ENCODE measurements around the gene MRPL58.
A peak's percentile ranks its signal among the peaks of the same experiment; 100 is the strongest.

The MRPL58 gene

DNA sequence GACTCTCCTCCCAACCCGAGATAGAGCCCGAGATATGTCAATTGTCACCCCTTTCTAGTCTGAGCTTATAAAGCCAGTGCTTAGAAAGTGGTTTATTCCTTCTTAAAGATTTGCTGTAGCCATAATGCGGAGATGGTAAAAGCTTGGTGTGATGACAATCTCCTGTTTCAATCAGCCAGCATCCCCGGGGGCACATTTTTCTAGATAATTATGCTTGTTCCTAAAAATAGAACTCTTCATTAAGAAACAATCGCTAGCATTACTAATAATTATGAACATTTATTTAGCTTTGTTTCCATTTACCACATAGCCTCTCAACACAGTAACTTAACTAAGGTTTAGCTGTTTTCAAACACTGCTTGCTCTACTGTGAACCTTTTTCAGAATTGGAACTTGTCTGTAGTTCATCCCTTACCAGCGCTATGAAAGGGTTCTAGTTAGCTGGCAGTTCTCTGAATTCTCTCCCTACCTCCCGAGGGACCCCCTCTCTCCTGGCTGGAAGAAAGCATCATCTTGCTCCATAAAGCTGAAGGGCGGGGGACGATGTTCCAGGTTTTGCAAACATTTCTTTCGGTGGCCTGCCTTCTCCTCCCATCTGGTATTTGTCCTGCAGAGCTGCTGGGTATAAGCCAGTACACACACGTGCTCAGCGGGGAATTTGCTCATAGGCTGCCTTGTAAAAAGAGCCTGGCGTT lies 922 bp upstream of the MRPL58 start:
- peak overlapping the region; percentile 83 for H3K27ac ChIP-seq (ENCODE audit: extremely low read depth, low read depth, low read length)

GRCh38 chr17:75012096-75012345 lies 449 bp upstream of the MRPL58 start:
- 0 out of 2 replicates have a peak, but pooled peaks have one; percentile 2 for TF ChIP-seq ZNF146 (tag by site-specific recombination; IDR thresholded peaks at IDR 0.05)
- no peak for TF ChIP-seq OSR2 (tag by site-specific recombination; IDR thresholded peaks at IDR 0.05)
- ChIA-PET POLR2A (interaction anchor here (0.6 to 3.7 kb wide), 25 partner anchors 8 to 394 kb away, joined by 3 to 46 read pairs (median 8); partner anchors contain the start of genes ATP5PD, CDR2L, FDXR and GRB2), CTCF (interaction anchor here (0.7 to 4.3 kb wide), 19 partner anchors 12 to 228 kb away, joined by 3 to 62 read pairs (median 8); partner anchors contain the start of genes CDR2L and NT5C)
- peaks cover 26% of the 10 kb centered on the region for H3K4me1 ChIP-seq (ENCODE audit: control insufficient read depth, insufficient read depth, low read length)
- peak overlapping the region; percentile 81 for H3K4me3 ChIP-seq (ENCODE audit: low read depth, low read length)
- H3K36me3 ChIP-seq (ENCODE audit: control insufficient read depth in 2 of 2, insufficient read depth in 1 of 2, low read length in 2 of 2) = peaks cover 7 to 13% of the 10 kb centered on the region in 2 experiments; a peak in 2 of 3 replicates
- H3K9me3 ChIP-seq (ENCODE audit: control insufficient read depth, insufficient read depth, low read depth, low read length) = no peaks in the 10 kb centered on the region
- peak overlapping the region; percentile 83 for H3K27ac ChIP-seq (ENCODE audit: extremely low read depth, low read depth, low read length)

More for the DNA sequence above, 922 bp upstream of the MRPL58 start:
- Histone ChIP-seq H3K36me3 (ENCODE audit: control insufficient read depth in 2 of 2, insufficient read depth in 1 of 2, low read length in 2 of 2) (peaks cover 4 to 9% of the 10 kb centered on the region in 2 experiments; a peak in 2 of 3 replicates), H3K4me1 (ENCODE audit: control insufficient read depth, insufficient read depth, low read length) (peaks cover 26% of the 10 kb centered on the region), H3K4me3 (ENCODE audit: low read depth, low read length) (no peak overlapping the region), H3K9me3 (ENCODE audit: control insufficient read depth, insufficient read depth, low read depth, low read length) (no peaks in the 10 kb centered on the region)
- ChIA-PET CTCF (interaction anchor here (0.6 to 4.3 kb wide), 24 partner anchors 12 to 429 kb away, joined by 3 to 62 read pairs (median 6); partner anchors contain the start of genes CDR2L, NT5C and OTOP2), POLR2A (interaction anchor here (0.5 to 3.7 kb wide), 23 partner anchors 8 to 768 kb away, joined by 3 to 46 read pairs (median 6); partner anchors contain the start of genes ATP5PD, CDR2L, FDXR and GRB2)
- TF ChIP-seq, protein P1, sequence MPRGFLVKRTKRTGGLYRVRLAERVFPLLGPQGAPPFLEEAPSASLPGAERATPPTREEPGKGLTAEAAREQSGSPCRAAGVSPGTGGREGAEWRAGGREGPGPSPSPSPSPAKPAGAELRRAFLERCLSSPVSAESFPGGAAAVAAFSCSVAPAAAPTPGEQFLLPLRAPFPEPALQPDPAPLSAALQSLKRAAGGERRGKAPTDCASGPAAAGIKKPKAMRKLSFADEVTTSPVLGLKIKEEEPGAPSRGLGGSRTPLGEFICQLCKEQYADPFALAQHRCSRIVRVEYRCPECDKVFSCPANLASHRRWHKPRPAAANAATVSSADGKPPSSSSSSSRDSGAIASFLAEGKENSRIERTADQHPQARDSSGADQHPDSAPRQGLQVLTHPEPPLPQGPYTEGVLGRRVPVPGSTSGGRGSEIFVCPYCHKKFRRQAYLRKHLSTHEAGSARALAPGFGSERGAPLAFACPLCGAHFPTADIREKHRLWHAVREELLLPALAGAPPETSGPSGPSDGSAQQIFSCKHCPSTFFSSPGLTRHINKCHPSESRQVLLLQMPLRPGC (tag by site-specific recombination; IDR thresholded peaks at IDR 0.05) = 0 out of 2 replicates have a peak, but pooled peaks have one; percentile 1
- peak; percentile 9; the same call in 1 of the 2 replicates for TF ChIP-seq ZBTB44 (tag by site-specific recombination; IDR thresholded peaks at IDR 0.05)
- peak; percentile 63; the same call in 1 of the 2 replicates for TF ChIP-seq FEZF1 (tag by site-specific recombination; IDR thresholded peaks at IDR 0.05)
- TF ChIP-seq, protein P2, sequence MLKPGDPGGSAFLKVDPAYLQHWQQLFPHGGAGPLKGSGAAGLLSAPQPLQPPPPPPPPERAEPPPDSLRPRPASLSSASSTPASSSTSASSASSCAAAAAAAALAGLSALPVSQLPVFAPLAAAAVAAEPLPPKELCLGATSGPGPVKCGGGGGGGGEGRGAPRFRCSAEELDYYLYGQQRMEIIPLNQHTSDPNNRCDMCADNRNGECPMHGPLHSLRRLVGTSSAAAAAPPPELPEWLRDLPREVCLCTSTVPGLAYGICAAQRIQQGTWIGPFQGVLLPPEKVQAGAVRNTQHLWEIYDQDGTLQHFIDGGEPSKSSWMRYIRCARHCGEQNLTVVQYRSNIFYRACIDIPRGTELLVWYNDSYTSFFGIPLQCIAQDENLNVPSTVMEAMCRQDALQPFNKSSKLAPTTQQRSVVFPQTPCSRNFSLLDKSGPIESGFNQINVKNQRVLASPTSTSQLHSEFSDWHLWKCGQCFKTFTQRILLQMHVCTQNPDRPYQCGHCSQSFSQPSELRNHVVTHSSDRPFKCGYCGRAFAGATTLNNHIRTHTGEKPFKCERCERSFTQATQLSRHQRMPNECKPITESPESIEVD (tag by site-specific recombination; IDR thresholded peaks at IDR 0.05) = 0 out of 2 replicates have a peak, but pooled peaks have one; percentile 34
- 0 out of 2 replicates have a peak, but pooled peaks have one; percentile 20 for TF ChIP-seq ZSCAN16 (tag by site-specific recombination; IDR thresholded peaks at IDR 0.05)
- no peak for TF ChIP-seq SP2 (tag by site-specific recombination; IDR thresholded peaks at IDR 0.05)
- no peak for TF ChIP-seq ZNF433 (tag by site-specific recombination; IDR thresholded peaks at IDR 0.05; ENCODE audit: low read depth)
- peak; percentile 39; the same call in 1 of the 2 replicates for TF ChIP-seq IKZF3 (tag by site-specific recombination; IDR thresholded peaks at IDR 0.05)
- TF ChIP-seq ZNF112 (tag by site-specific recombination; IDR thresholded peaks at IDR 0.05) = no peak

DNA sequence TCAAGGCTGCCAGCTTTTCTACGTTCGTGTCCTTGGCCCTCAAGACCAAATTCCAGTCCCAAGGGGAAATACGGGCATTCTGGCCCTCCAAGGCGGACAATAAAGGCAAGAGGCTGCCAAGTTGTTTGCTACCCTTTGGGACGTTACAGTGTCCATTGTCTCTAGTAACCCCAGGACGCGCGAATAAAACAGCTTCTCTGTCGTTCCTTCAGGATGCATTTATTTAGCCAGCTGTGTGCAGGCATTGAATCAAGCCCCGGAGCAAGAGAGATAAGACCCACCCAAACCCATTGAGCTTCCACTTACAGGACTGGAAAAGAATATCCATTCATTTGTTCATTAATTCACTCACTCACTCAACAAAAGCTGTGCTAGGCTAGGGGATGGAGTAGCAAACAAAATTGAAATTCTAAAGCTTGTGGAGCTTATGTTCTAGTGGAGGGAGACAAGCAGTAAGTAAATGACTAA lies 656 bp downstream of the MRPL58 start:
- H3K9me3 ChIP-seq (ENCODE audit: control insufficient read depth, insufficient read depth, low read depth, low read length) = no peaks in the 10 kb centered on the region
- H3K27ac ChIP-seq (ENCODE audit: extremely low read depth, low read depth, low read length) = peak overlapping the region; percentile 83
- CTCF ChIA-PET = interaction anchor here (0.6 to 4.3 kb wide), 19 partner anchors 9 to 221 kb away, joined by 3 to 62 read pairs (median 5); partner anchors contain the start of gene NT5C
- POLR2A ChIA-PET = interaction anchor here (0.6 to 3.7 kb wide), 29 partner anchors 9 to 393 kb away, joined by 3 to 46 read pairs (median 6); partner anchors contain the start of genes ATP5PD, CDR2L, FDXR and GRB2
- H3K4me1 ChIP-seq (ENCODE audit: control insufficient read depth, insufficient read depth, low read length) = peaks cover 26% of the 10 kb centered on the region
- TF ChIP-seq ZFP3 (tag by site-specific recombination; IDR thresholded peaks at IDR 0.05; ENCODE audit: low read depth) = no peak
- TF ChIP-seq ZXDB (tag by site-specific recombination; IDR thresholded peaks at IDR 0.05) = no peak
- no peak for TF ChIP-seq MZF1 (tag by site-specific recombination; IDR thresholded peaks at IDR 0.05; ENCODE audit: borderline replicate concordance)
- TF ChIP-seq ZNF777 (tag by site-specific recombination; IDR thresholded peaks at IDR 0.05; ENCODE audit: borderline replicate concordance) = no peak; the same call in 1 of the 2 replicates
- TF ChIP-seq CTCF (tag by site-specific recombination; IDR thresholded peaks at IDR 0.05) = no peak
- TF ChIP-seq ZNF335 (tag by site-specific recombination; conservative IDR thresholded peaks at IDR 0.05) = no peak
- TF ChIP-seq ZNF274 (IDR thresholded peaks at IDR 0.05; ENCODE audit: low read length) = no peak
- TF ChIP-seq ZNF274 (tag by site-specific recombination; IDR thresholded peaks at IDR 0.05; ENCODE audit: borderline replicate concordance) = no peak
- H3K36me3 ChIP-seq (ENCODE audit: control insufficient read depth in 2 of 2, insufficient read depth in 1 of 2, low read length in 2 of 2) = peaks cover 12 to 20% of the 10 kb centered on the region in 2 experiments; a peak in 2 of 3 replicates
- peak overlapping the region; percentile 81 for H3K4me3 ChIP-seq (ENCODE audit: low read depth, low read length)
